ENCODE results near the gene PROSER2. TPM values are rescaled to one million over a fixed set of nuclear protein-coding genes. Genes with fewer than 3 reads are reported as not detected.

The PROSER2 gene
- polyA plus RNA-seq, 3 donors = 1.2 to 2.2 (median 2.0) TPM

- intact Hi-C loops (cut with micrococcal nuclease) = no loop called here
These were observed 28.6 kb upstream of the PROSER2 start for GRCh38 chr10:11794566-11794965.

DNA sequence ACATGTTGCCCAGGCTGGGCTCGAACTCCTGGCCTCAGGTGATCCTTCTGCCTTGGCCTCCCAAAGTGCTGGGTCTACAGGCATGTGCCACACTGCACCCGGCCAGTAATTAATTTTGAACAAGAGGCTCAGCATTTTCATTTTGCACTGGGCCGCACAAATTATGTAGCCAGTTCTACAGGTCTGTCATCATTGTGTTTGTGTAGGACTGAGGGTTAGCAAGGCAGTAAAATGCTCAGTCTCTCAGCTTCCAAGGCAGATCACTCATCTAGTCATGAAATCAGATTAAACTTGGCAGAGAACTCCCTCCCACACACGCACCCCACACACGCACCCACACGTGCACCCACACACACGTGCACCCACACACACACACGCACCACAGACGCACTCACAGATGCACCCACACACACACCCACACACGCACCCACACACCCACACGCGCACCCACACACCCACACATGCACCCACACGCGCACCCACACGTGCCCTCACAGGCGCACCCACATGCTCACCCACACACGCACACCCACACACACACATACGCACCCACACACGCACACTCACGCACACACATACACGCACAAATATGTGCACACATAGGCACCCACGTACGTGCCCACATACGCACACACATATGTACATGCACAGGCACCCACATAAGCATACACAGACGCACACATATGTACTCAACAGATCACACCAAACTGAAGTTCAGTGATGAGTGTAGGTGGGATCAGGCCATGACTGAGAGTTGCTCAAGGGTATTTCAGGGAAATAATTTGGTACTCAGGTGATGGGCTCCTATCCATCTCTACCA is 27.8 kb upstream of the PROSER2 start:
- Histone ChIP-seq H2AFZ (ENCODE audit: insufficient read depth, low read depth, low read length, poor library complexity, severe bottlenecking) (no peak overlapping the region), H4K20me1 (ENCODE audit: insufficient read depth, low read length) (no peaks in the 10 kb centered on the region), H3K36me3 (replicated peaks in 1 of 2; ENCODE audit: control insufficient read depth in 1 of 2, insufficient read depth in 2 of 2, low read length in 2 of 2) (no peaks in the 10 kb centered on the region), H3K79me2 (ENCODE audit: insufficient read depth, low read length) (no peaks in the 10 kb centered on the region), H3K4me1 (ENCODE audit: control insufficient read depth in 1 of 2, insufficient read depth in 2 of 2, low read length in 2 of 2) (peaks cover 0 to 8% of the 10 kb centered on the region in 2 donors), H3K9me3 (replicated peaks in 1 of 2; ENCODE audit: control insufficient read depth in 1 of 2, insufficient read depth in 1 of 2, low read length in 2 of 2) (no peaks in the 10 kb centered on the region), H3K4me3 (replicated peaks in 1 of 3; ENCODE audit: low read depth in 2 of 3, low read length in 3 of 3) (no peak overlapping the region), H3K27ac (ENCODE audit: low read depth in 1 of 2, low read length in 2 of 2) (no peak overlapping the region), H3K4me2 (replicated peaks; ENCODE audit: extremely low read depth, low read length, poor library complexity, severe bottlenecking) (no peak overlapping the region), H3K27me3 (ENCODE audit: control insufficient read depth in 2 of 2, insufficient read depth in 2 of 2, low read length in 2 of 2) (no peaks in the 10 kb centered on the region), H3K9ac (ENCODE audit: insufficient read depth, low read length, poor library complexity, severe bottlenecking) (no peak overlapping the region)
- DNase-seq = no peak
- Mint-ChIP-seq H3K27ac (peak overlapping the region in 1 of 7 donors; percentile 65), H3K27me3 (ENCODE audit: low read depth in 3 of 3) (peaks cover 0 to 8% (median 4%) of the 10 kb centered on the region in 3 donors), H3K9me3 (peaks cover 0 to 3% (median 0%) of the 10 kb centered on the region in 7 donors), H3K4me3 (no peak overlapping the region), H3K4me1 (peaks cover 10% of the 10 kb centered on the region), H3K36me3 (no peaks in the 10 kb centered on the region)
- TF ChIP-seq CTCF (IDR thresholded peaks at IDR 0.05) = no peak
- 94% methylated on average over 17 of the region's 25 CpGs for WGBS (ENCODE audit: insufficient coverage)
- intact Hi-C loops (cut with micrococcal nuclease) = loop anchor here in 1 of 2 donors (5.0 kb wide), 1 partner anchor 187 kb away; no protein-coding TSS in a partner anchor

More at GRCh38 chr10:11794566-11794965, 28.6 kb upstream of the PROSER2 start:
- peaks cover 10% of the 10 kb centered on the region for H3K4me1 Mint-ChIP-seq
- no peak overlapping the region for H3K9ac ChIP-seq (ENCODE audit: insufficient read depth, low read length, poor library complexity, severe bottlenecking)
- no peaks in the 10 kb centered on the region for H3K27me3 ChIP-seq (ENCODE audit: control insufficient read depth in 2 of 2, insufficient read depth in 2 of 2, low read length in 2 of 2)
- 100% methylated on average over 2 of the region's 5 CpGs for WGBS (ENCODE audit: insufficient coverage)
- TF ChIP-seq CTCF (IDR thresholded peaks at IDR 0.05) = no peak
- H3K27ac Mint-ChIP-seq = no peak overlapping the region
- H2AFZ ChIP-seq (ENCODE audit: insufficient read depth, low read depth, low read length, poor library complexity, severe bottlenecking) = no peak overlapping the region
- peaks cover 0 to 8% of the 10 kb centered on the region in 2 donors for H3K4me1 ChIP-seq (ENCODE audit: control insufficient read depth in 1 of 2, insufficient read depth in 2 of 2, low read length in 2 of 2)
- no peak overlapping the region for H3K4me3 Mint-ChIP-seq
- peaks cover 0 to 8% (median 4%) of the 10 kb centered on the region in 3 donors for H3K27me3 Mint-ChIP-seq (ENCODE audit: low read depth in 3 of 3)
- no peaks in the 10 kb centered on the region for H4K20me1 ChIP-seq (ENCODE audit: insufficient read depth, low read length)
- H3K27ac ChIP-seq (ENCODE audit: low read depth in 1 of 2, low read length in 2 of 2) = no peak overlapping the region
- H3K79me2 ChIP-seq (ENCODE audit: insufficient read depth, low read length) = no peaks in the 10 kb centered on the region
- H3K4me3 ChIP-seq (replicated peaks in 1 of 3; ENCODE audit: low read depth in 2 of 3, low read length in 3 of 3) = no peak overlapping the region
- H3K36me3 ChIP-seq (replicated peaks in 1 of 2; ENCODE audit: control insufficient read depth in 1 of 2, insufficient read depth in 2 of 2, low read length in 2 of 2) = no peaks in the 10 kb centered on the region
- no peaks in the 10 kb centered on the region for H3K36me3 Mint-ChIP-seq
- no peak overlapping the region for H3K4me2 ChIP-seq (replicated peaks; ENCODE audit: extremely low read depth, low read length, poor library complexity, severe bottlenecking)
- no peaks in the 10 kb centered on the region for H3K9me3 ChIP-seq (replicated peaks in 1 of 2; ENCODE audit: control insufficient read depth in 1 of 2, insufficient read depth in 1 of 2, low read length in 2 of 2)
- peaks cover 0 to 3% (median 0%) of the 10 kb centered on the region in 7 donors for H3K9me3 Mint-ChIP-seq
- DNase-seq = no peak

Data from CD14-positive monocyte (primary cell).